Lower leg skin (tissue), 4 donors: Measurements from ENCODE around the gene KLHL25. TPM values are rescaled to one million over a fixed set of nuclear protein-coding genes. Genes with fewer than 3 reads are reported as not detected.
A peak's percentile ranks its signal among the peaks of the same experiment; 100 is the strongest.

ENCODE experiments used
- DNase-seq, 2 donors: peaks; one replicate each; pipeline ENCODE4 v3.0.0-alpha.2; 2019; ENCODE audit warnings: low spot score in 2 of 2
- H3K4me3 ChIP-seq: fragments of 200-600 bp; sonication (generic); 2 replicates; pipeline ENCODE4 v1.5.1; 2017; ENCODE audit warnings: mild to moderate bottlenecking, low read depth; ENCODE audit not compliant: poor library complexity, severe bottlenecking
- POLR2A ChIP-seq, 2 donors: fragments of 450-650 bp; IDR thresholded peaks; one replicate each; pipeline ENCODE4 v1.6.1; 2016 to 2017; ENCODE audit warnings: antibody characterized with exemption in 2 of 2, mild to moderate bottlenecking in 1 of 2, moderate library complexity in 1 of 2
- WGBS, 2 donors: methylation state at CpG; one replicate each; pipeline ENCODE4 v1.1.5; 2018; 5-methylcytosine and 5-hydroxymethylcytosine counted together
- intact Hi-C: fragments of 100-400 bp; cut with DNase I; formaldehyde crosslinking; loops from one replicate; pipeline ENCODE4 v1.15.0; 2023; ENCODE audit warnings: low total_unique reads
- total RNA-seq, 4 donors: library from RNA; depleted of rRNA; stranded (reverse); fragments of >200 nt; gene quantifications; one replicate each; pipeline ENCODE4 v1.1.0, GENCODE V29; 2016
- TF ChIP-seq, protein P1 (sequence below), 3 donors: fragments of 450-650 bp; IDR thresholded peaks; one replicate each; pipeline ENCODE4 v1.5.1; 2016; ENCODE audit warnings: antibody characterized with exemption in 3 of 3, mild to moderate bottlenecking in 3 of 3, moderate library complexity in 2 of 3

The KLHL25 gene
- total RNA-seq, 4 donors from 2014 or later = 13.9 to 29.0 (median 21.4) TPM

DNA sequence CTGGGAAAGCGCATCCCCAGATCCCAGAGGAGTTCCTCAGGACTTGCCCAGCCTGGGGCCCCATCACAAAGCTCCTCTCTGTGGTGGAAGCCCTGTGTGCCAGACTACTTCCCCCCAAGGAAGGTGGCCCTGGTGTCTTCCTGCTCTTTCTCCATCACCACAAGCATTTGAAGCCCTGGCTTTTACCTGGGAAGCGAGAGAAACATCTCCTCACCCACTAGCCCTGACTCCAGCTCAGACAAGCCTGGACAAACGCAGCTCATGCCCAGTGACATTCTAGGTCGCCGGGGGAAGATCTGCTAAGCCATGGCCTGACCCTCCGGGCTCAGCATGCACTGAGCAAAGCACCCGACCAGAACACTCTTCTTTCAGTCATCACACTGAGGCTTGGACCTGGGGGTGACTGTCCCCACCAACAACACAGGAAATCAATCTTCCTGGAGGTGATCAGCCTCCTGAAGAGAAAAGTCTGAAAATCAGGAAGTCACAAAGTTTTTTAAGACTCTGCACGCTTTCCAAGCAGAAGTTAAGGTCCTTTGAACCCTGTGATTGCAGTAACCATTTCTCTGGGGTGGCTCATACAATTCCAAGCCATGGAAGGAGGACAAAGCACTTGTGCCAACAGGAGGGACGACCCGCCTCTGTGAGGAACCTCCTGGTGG is 40.8 kb downstream of the KLHL25 start:
- H3K4me3 ChIP-seq = no peak overlapping the region
- intact Hi-C loops = no loop called here
- 68 to 71% methylated on average over 10 of the region's 10 CpGs for WGBS, 2 donors
- DNase-seq = peak in 1 of 2 donors; percentile 75
- TF ChIP-seq POLR2A (IDR thresholded peaks at IDR 0.05) = no peak
- TF ChIP-seq, protein P1, sequence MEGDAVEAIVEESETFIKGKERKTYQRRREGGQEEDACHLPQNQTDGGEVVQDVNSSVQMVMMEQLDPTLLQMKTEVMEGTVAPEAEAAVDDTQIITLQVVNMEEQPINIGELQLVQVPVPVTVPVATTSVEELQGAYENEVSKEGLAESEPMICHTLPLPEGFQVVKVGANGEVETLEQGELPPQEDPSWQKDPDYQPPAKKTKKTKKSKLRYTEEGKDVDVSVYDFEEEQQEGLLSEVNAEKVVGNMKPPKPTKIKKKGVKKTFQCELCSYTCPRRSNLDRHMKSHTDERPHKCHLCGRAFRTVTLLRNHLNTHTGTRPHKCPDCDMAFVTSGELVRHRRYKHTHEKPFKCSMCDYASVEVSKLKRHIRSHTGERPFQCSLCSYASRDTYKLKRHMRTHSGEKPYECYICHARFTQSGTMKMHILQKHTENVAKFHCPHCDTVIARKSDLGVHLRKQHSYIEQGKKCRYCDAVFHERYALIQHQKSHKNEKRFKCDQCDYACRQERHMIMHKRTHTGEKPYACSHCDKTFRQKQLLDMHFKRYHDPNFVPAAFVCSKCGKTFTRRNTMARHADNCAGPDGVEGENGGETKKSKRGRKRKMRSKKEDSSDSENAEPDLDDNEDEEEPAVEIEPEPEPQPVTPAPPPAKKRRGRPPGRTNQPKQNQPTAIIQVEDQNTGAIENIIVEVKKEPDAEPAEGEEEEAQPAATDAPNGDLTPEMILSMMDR (IDR thresholded peaks at IDR 0.05) = no peak

DNA sequence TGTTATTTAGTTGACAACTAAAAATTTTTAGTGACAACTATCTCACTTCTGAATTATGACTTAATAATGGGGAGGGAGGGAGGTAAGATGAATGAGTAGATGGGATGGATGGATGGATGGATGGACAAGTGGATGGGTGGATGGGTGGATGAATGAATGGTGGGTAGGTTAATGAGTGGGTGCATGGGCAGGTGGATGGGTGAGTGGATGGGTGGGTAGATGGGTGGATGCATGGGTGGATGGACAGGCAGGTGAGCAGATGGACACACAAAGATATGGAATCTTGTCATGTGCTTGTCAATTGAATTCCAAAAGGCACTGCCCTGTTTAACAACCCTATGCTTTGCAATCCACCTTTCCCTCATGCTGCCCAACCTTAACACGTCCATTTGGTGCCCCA is 41.5 kb downstream of the KLHL25 start:
- DNase-seq = peak in 1 of 2 donors; percentile 14
- intact Hi-C loops = no loop called here
- no peak overlapping the region for H3K4me3 ChIP-seq
- 86 to 94% methylated on average over 1 of the region's 1 CpG for WGBS, 2 donors
- TF ChIP-seq, protein P1 (IDR thresholded peaks at IDR 0.05) = no peak
- no peak for TF ChIP-seq POLR2A (IDR thresholded peaks at IDR 0.05)

DNA sequence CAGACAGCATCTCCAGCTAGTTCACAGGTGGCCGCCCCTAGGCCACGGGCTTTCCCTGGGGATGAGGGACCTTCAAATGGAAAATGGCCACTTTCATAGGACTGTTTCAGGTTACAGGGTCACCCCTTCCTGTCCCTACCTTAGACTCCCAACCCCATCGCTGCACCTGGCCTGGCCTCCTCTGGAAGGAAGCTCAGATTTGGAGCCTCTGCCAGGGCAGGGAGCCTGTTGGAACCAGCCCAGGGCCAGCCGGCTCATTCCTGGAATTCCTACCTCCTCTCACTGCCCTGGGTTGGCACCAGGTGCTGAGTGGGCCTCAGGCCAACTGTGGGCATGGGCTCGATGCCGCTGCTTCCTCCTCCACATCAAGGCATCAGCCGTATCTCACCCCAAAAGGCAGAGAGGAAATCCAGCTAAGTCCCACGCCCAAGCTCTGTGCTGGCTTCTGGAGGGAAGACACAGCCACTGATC is 42.2 kb downstream of the KLHL25 start:
- peak in 1 of 2 donors; percentile 88 for DNase-seq
- intact Hi-C loops = no loop called here
- no peak overlapping the region for H3K4me3 ChIP-seq
- TF ChIP-seq, protein P1 (IDR thresholded peaks at IDR 0.05) = no peak
- no peak for TF ChIP-seq POLR2A (IDR thresholded peaks at IDR 0.05)
- 32 to 37% methylated on average over 8 of the region's 8 CpGs for WGBS, 2 donors

DNA sequence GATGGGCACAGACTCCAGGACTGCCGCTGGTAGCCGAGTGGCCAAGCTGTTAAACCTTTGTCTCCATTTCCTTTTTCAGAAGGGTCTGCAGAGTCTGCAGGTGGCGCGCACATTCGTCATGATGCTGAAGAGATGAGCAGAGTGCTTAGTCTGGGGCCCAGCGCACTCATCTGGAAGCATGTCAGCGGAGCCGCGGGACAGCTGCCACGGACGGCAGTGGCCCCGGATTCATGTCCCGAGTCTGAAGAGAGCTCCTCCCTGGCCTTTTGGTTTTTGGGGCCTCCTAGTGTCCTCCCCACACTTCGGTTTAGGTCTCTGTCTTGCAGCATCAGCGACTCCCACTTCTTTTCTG is 42.6 kb downstream of the KLHL25 start:
- no peak for TF ChIP-seq POLR2A (IDR thresholded peaks at IDR 0.05)
- TF ChIP-seq, protein P1 (IDR thresholded peaks at IDR 0.05) = no peak
- peak in 1 of 2 donors; percentile 80 for DNase-seq
- WGBS, 2 donors = 68% methylated on average over 15 of the region's 15 CpGs
- H3K4me3 ChIP-seq = no peak overlapping the region
- intact Hi-C loops = no loop called here

DNA sequence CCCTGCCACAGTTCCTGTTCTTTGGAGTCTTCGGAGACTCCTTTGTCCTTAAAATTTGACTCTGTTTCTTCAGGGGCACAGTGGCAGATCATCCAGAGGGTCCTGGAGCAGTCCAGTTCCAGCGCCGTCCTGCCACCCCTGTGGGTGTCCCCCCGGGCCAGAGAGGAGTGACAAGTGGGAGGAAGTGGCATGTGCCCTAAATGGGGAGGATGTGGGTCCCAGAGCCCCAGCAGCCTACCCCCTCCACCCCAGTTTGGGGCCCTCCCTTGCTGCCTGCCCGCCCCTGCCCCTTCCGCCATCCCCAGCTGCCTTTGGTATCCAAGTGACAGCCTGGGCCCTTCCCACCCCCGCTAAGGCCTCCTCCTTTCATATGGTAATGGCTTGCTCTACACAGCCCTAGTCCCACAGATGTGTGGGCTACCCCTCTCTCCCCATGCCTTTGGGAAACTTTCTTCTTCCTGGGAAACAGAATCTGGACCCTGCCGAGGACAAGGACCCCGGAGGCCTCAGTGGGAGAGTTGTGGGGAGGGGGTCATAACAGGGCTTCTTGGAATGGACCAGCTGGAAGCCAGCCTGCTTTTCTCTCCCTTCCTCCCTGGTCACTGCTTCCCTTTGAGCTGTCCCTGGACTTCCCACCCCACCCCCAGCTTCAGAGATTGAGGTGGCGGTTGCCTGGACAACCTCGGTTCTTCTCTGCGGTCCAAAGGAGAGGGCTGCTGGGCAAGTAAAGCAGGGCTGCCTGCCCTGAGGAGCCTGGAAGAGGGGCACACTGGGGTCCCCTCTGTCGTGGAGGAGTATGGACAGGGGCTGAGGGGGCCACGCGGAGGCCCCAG is 43.2 kb downstream of the KLHL25 start:
- intact Hi-C loops = no loop called here
- no peak for TF ChIP-seq POLR2A (IDR thresholded peaks at IDR 0.05)
- TF ChIP-seq, protein P1 (IDR thresholded peaks at IDR 0.05) = no peak
- no peak overlapping the region for H3K4me3 ChIP-seq
- WGBS, 2 donors = 54 to 57% methylated on average over 15 of the region's 15 CpGs
- DNase-seq = peak in 1 of 2 donors; percentile 81
